ENCODE data around the gene DTX3.

DNA sequence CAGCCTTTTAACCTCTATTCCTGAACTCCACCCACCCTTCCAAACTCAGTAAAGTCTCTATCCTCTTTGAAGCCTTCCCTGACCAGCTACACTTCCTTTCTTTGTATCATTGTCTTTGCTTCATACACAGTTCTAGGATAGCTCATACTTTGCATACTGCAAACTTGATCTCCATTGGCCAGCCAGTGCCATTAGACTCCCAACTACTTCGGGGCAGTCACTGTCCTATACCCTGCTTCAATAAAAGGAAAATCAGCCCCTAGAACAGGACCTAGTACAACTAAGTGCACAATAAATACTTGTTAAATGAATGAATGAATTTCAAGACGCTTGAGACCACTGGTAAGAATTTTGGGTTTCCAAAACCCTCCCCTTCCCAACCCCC is 14.2 kb upstream of the DTX3 start:
- no peak for TF ChIP-seq POLR2A (IDR thresholded peaks at IDR 0.05)
- TF ChIP-seq, protein P1, sequence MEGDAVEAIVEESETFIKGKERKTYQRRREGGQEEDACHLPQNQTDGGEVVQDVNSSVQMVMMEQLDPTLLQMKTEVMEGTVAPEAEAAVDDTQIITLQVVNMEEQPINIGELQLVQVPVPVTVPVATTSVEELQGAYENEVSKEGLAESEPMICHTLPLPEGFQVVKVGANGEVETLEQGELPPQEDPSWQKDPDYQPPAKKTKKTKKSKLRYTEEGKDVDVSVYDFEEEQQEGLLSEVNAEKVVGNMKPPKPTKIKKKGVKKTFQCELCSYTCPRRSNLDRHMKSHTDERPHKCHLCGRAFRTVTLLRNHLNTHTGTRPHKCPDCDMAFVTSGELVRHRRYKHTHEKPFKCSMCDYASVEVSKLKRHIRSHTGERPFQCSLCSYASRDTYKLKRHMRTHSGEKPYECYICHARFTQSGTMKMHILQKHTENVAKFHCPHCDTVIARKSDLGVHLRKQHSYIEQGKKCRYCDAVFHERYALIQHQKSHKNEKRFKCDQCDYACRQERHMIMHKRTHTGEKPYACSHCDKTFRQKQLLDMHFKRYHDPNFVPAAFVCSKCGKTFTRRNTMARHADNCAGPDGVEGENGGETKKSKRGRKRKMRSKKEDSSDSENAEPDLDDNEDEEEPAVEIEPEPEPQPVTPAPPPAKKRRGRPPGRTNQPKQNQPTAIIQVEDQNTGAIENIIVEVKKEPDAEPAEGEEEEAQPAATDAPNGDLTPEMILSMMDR (IDR thresholded peaks at IDR 0.05): no peak
